Ovary (tissue), 9 donors: ENCODE results near the gene ERF. TPM values are rescaled to one million over a fixed set of nuclear protein-coding genes. Genes with fewer than 3 reads are reported as not detected.

Source experiments
- DNase-seq, 5 donors: peaks; one replicate each; pipeline ENCODE4 v3.0.0-alpha.2; 2019 to 2020
- H3K27ac ChIP-seq, 2 donors: fragments of 200-600 bp; one replicate each; pipeline versions ENCODE4 v1.5.1 to v1.8.0; 2019 to 2022
- H3K27me3 ChIP-seq: fragments of 200-600 bp; one replicate; pipeline ENCODE4 v1.8.0; 2022
- H3K36me3 ChIP-seq: fragments of 200-600 bp; sonication (generic); one replicate; pipeline ENCODE4 v1.5.1; 2019
- H3K4me1 ChIP-seq: one replicate; pipeline ENCODE4 v1.8.1; 2013; ENCODE audit warnings: mild to moderate bottlenecking, moderate library complexity; ENCODE audit not compliant: insufficient read depth
- H3K4me3 ChIP-seq: fragments of 200-600 bp; sonication (generic); one replicate; pipeline ENCODE4 v1.5.1; 2017
- H3K9me3 ChIP-seq, 2 donors: fragments of 200-600 bp in 1 of 2; sonication (generic) in 1 of 2; one replicate each; pipeline versions ENCODE4 v1.5.1 to v1.8.1; 2013 to 2019; ENCODE audit warnings: mild to moderate bottlenecking in 1 of 2, moderate library complexity in 1 of 2
- EP300 ChIP-seq: sonication (generic); formaldehyde crosslinking; IDR thresholded peaks from one replicate; pipeline ENCODE4 v1.6.1; 2017; ENCODE audit warnings: antibody characterized with exemption
- POLR2A ChIP-seq: fragments of 450-650 bp; IDR thresholded peaks from one replicate; pipeline ENCODE4 v1.6.1; 2017; ENCODE audit warnings: antibody characterized with exemption, mild to moderate bottlenecking, moderate library complexity
- WGBS, 3 donors: extraction: QIAGEN DNeasy Blood & Tissue Kit in 1 of 3; methylation state at CpG; one replicate each; pipeline versions ENCODE4 v1.1.5 to v1.1.7; 2013 to 2017; 5-methylcytosine and 5-hydroxymethylcytosine counted together
- intact Hi-C, 4 donors: fragments of 100-400 bp; cut with DNase I; formaldehyde crosslinking; loops; one replicate each; pipeline versions ENCODE4 v1.11.0 to v1.15.1; 2022 to 2023
- polyA plus RNA-seq, 2 donors: library from polyadenylated mRNA; stranded (reverse); fragments of 200-250 nt in 1 of 2; fragments of 350-450 nt in 1 of 2; fragmentation: Illumina TruSeq in 1 of 2; extraction: RNeasy Lipid Tissue Mini Kit (QIAGEN cat#74804) in 1 of 2; gene quantifications; one replicate each; pipeline ENCODE4 v1.2.3, GENCODE V29; 2013 to 2014
- total RNA-seq, 7 donors: library from RNA; depleted of rRNA in 2 of 7; stranded (reverse); fragments of >200 nt in 2 of 7; fragmentation: NEBNext Ultra II Directional in 3 of 7; extraction: Animal tissue kit (Norgen Biotek cat#: 25700) in 3 of 7; gene quantifications; one replicate each; pipeline versions ENCODE4 v1.1.0 to v1.2.4, GENCODE V29; 2016 to 2023
- TF ChIP-seq, protein P1 (sequence below), 3 donors: fragments of 450-650 bp in 2 of 3; fragments of 200-600 bp in 1 of 3; IDR thresholded peaks; one replicate each; pipeline versions ENCODE4 v1.5.1 to v1.8.0; 2016 to 2022; ENCODE audit warnings: antibody characterized with exemption in 3 of 3, mild to moderate bottlenecking in 1 of 3
- donor health status: DM: no; HTN: no; CAD: no; lungs with moderate emphysema.
- donor health status: DM: no; HTN: no; CAD: no.
- donor health status: Bipolar disorder and iron deficiency.
- donor health status: DM: yes; HTN: yes; CAD: no.
- donor health status: DM: no; HTN: no; CAD: no.
- donor health status: DM: yes; HTN: yes; CAD: no.

Gene ERF
- total and polyA plus RNA-seq, 9 donors, result 23.1 to 110 (median 57.7) TPM

GRCh38 chr19:42289556-42290041, 34.7 kb upstream of the ERF start:
- H3K27ac ChIP-seq, result no peak overlapping the region
- TF ChIP-seq, protein P1, sequence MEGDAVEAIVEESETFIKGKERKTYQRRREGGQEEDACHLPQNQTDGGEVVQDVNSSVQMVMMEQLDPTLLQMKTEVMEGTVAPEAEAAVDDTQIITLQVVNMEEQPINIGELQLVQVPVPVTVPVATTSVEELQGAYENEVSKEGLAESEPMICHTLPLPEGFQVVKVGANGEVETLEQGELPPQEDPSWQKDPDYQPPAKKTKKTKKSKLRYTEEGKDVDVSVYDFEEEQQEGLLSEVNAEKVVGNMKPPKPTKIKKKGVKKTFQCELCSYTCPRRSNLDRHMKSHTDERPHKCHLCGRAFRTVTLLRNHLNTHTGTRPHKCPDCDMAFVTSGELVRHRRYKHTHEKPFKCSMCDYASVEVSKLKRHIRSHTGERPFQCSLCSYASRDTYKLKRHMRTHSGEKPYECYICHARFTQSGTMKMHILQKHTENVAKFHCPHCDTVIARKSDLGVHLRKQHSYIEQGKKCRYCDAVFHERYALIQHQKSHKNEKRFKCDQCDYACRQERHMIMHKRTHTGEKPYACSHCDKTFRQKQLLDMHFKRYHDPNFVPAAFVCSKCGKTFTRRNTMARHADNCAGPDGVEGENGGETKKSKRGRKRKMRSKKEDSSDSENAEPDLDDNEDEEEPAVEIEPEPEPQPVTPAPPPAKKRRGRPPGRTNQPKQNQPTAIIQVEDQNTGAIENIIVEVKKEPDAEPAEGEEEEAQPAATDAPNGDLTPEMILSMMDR (IDR thresholded peaks at IDR 0.05), result no peak
- TF ChIP-seq EP300 (no peak), POLR2A (no peak)
- intact Hi-C loops, result loop anchor here in 3 of 4 donors (5.0 kb wide), 1 partner anchor 42 kb away; no protein-coding TSS in a partner anchor

GRCh38 chr19:42288881-42289555, 34.1 kb upstream of the ERF start:
- Histone ChIP-seq H3K4me1 (peaks cover 14% of the 10 kb centered on the region), H3K36me3 (no peaks in the 10 kb centered on the region), H3K4me3 (no peak overlapping the region), H3K27ac (no peak overlapping the region), H3K9me3 (no peaks in the 10 kb centered on the region), H3K27me3 (no peaks in the 10 kb centered on the region)
- peak in 2 of 5 donors; percentile 17 to 40 for DNase-seq
- TF ChIP-seq EP300 (no peak), POLR2A (no peak)
- TF ChIP-seq, protein P1 (IDR thresholded peaks at IDR 0.05), result no peak
- WGBS, 3 donors, result 86 to 88% (median 87%) methylated on average over 19 to 22 of the region's 22 CpGs
- intact Hi-C loops, result loop anchor here in 2 of 4 donors (5.0 kb wide), 1 partner anchor 42 kb away; no protein-coding TSS in a partner anchor

More at GRCh38 chr19:42289556-42290041, 34.7 kb upstream of the ERF start:
- Histone ChIP-seq H3K4me3 (no peak overlapping the region), H3K27me3 (no peaks in the 10 kb centered on the region), H3K4me1 (peaks cover 14% of the 10 kb centered on the region), H3K36me3 (no peaks in the 10 kb centered on the region), H3K9me3 (no peaks in the 10 kb centered on the region)
- WGBS, 3 donors, result 79 to 82% (median 81%) methylated on average over 8 of the region's 8 CpGs
- DNase-seq, result no peak

- Histone ChIP-seq H3K9me3 (no peaks in the 10 kb centered on the region), H3K36me3 (no peaks in the 10 kb centered on the region), H3K27ac (no peak overlapping the region), H3K27me3 (no peaks in the 10 kb centered on the region), H3K4me1 (peaks cover 14% of the 10 kb centered on the region), H3K4me3 (no peak overlapping the region)
- intact Hi-C loops, result loop anchor here in 2 of 4 donors (5.0 kb wide), 1 partner anchor 41 kb away; no protein-coding TSS in a partner anchor
- DNase-seq, result no peak
- 86 to 89% (median 88%) methylated on average over 4 of the region's 4 CpGs for WGBS, 3 donors
- TF ChIP-seq POLR2A, result no peak
- TF ChIP-seq EP300, result no peak
- TF ChIP-seq, protein P1 (IDR thresholded peaks at IDR 0.05), result no peak
Observed at GRCh38 chr19:42288387-42288786, 33.5 kb upstream of the ERF start.

- intact Hi-C loops, result loop anchor here in 2 of 4 donors (5.0 kb wide), 1 partner anchor 40 kb away; no protein-coding TSS in a partner anchor
- WGBS, 3 donors, result 87% methylated on average over 10 of the region's 10 CpGs
- peaks cover 19% of the 10 kb centered on the region for H3K4me1 ChIP-seq
- H3K27ac ChIP-seq, result no peak overlapping the region
- TF ChIP-seq, protein P1 (IDR thresholded peaks at IDR 0.05), result no peak
- TF ChIP-seq EP300 (no peak), POLR2A (no peak)
- peak in 1 of 5 donors; percentile 26 for DNase-seq
- no peaks in the 10 kb centered on the region for H3K9me3 ChIP-seq
- H3K36me3 ChIP-seq, result no peaks in the 10 kb centered on the region
- H3K27me3 ChIP-seq, result no peaks in the 10 kb centered on the region
- H3K4me3 ChIP-seq, result no peak overlapping the region
Observed at GRCh38 chr19:42287827-42288107, 32.8 kb upstream of the ERF start.
